Measurements from ENCODE around the gene HDAC8.

DNA sequence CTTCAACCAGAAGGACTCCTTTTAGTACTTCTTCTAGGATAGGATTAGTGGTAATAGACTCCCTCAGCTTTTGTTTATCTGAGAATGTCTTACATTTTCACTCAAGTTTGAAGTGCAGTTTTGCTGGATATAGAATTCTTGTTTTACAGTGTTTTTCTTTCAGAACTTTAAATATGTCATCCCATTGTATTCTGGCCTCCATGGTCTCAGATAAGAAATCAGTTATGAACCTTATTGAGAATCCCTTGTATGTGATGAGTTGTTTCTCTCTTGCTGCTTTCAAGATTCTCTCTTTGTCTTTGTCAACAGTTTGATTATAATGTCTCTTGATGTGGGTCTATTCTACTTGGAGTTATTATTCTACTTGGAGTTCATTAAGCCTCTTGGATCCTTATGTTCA, 150.8 kb downstream of the HDAC8 start:
- TF ChIP-seq, protein P1, sequence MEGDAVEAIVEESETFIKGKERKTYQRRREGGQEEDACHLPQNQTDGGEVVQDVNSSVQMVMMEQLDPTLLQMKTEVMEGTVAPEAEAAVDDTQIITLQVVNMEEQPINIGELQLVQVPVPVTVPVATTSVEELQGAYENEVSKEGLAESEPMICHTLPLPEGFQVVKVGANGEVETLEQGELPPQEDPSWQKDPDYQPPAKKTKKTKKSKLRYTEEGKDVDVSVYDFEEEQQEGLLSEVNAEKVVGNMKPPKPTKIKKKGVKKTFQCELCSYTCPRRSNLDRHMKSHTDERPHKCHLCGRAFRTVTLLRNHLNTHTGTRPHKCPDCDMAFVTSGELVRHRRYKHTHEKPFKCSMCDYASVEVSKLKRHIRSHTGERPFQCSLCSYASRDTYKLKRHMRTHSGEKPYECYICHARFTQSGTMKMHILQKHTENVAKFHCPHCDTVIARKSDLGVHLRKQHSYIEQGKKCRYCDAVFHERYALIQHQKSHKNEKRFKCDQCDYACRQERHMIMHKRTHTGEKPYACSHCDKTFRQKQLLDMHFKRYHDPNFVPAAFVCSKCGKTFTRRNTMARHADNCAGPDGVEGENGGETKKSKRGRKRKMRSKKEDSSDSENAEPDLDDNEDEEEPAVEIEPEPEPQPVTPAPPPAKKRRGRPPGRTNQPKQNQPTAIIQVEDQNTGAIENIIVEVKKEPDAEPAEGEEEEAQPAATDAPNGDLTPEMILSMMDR (IDR thresholded peaks at IDR 0.05), result no peak
- no peak for TF ChIP-seq EZH2 (IDR thresholded peaks at IDR 0.05; ENCODE audit: borderline replicate concordance, insufficient read depth, low read depth, low read length, poor library complexity, severe bottlenecking)

Measured in B cell (primary cell).